ENCODE measurements around the gene GRM7.

GRCh38 chr3:7340795-7341194 lies 479.9 kb downstream of the GRM7 start:
- TF ChIP-seq, protein P1, sequence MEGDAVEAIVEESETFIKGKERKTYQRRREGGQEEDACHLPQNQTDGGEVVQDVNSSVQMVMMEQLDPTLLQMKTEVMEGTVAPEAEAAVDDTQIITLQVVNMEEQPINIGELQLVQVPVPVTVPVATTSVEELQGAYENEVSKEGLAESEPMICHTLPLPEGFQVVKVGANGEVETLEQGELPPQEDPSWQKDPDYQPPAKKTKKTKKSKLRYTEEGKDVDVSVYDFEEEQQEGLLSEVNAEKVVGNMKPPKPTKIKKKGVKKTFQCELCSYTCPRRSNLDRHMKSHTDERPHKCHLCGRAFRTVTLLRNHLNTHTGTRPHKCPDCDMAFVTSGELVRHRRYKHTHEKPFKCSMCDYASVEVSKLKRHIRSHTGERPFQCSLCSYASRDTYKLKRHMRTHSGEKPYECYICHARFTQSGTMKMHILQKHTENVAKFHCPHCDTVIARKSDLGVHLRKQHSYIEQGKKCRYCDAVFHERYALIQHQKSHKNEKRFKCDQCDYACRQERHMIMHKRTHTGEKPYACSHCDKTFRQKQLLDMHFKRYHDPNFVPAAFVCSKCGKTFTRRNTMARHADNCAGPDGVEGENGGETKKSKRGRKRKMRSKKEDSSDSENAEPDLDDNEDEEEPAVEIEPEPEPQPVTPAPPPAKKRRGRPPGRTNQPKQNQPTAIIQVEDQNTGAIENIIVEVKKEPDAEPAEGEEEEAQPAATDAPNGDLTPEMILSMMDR (IDR thresholded peaks at IDR 0.05; ENCODE audit: low read depth, low read length, missing input control) = no peak
- TF ChIP-seq RAD21 (IDR thresholded peaks at IDR 0.05) = no peak
- no peak for TF ChIP-seq TAF1 (conservative IDR thresholded peaks at IDR 0.05)
- TF ChIP-seq YY1 (IDR thresholded peaks at IDR 0.05) = no peak
- no peak for TF ChIP-seq EGR1 (IDR thresholded peaks at IDR 0.05; ENCODE audit: low read depth in 2 of 2)
- TF ChIP-seq REST (IDR thresholded peaks at IDR 0.05) = no peak
- TF ChIP-seq ZBTB33 (IDR thresholded peaks at IDR 0.05) = no peak
- TF ChIP-seq, protein P2, sequence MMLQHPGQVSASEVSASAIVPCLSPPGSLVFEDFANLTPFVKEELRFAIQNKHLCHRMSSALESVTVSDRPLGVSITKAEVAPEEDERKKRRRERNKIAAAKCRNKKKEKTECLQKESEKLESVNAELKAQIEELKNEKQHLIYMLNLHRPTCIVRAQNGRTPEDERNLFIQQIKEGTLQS (IDR thresholded peaks at IDR 0.05) = no peak
- no peak for TF ChIP-seq JUND (IDR thresholded peaks at IDR 0.05)
- no peak for TF ChIP-seq MAX (IDR thresholded peaks at IDR 0.05)
- no peak for TF ChIP-seq GABPA (IDR thresholded peaks at IDR 0.05 in 1 of 2, conservative IDR thresholded peaks at IDR 0.05 in 1 of 2)
- no peak for TF ChIP-seq SP1 (IDR thresholded peaks at IDR 0.05)
- TF ChIP-seq RXRA (IDR thresholded peaks at IDR 0.05) = no peak

Data from liver (tissue), 3 donors.